GM18907 (cell line): Measurements from ENCODE around the gene C5orf63.
"Not testable (repeated sequence)": the region's sequence is repeated elsewhere in the genome, so short reads cannot be mapped to it uniquely, and the experiment has no call there.

ENCODE experiments used
- ATAC-seq: cut with Tn5 transposase; IDR thresholded peaks from one replicate; pipeline ENCODE4 v1.9.1; 2021; ENCODE audit warnings: mild to moderate bottlenecking, moderate library complexity; ENCODE audit not compliant: unreplicated experiment

C5orf63 gene

GRCh38 chr5:127076315-127077129 is 3.2 kb upstream of the C5orf63 start:
- no peak for ATAC-seq

- ATAC-seq, result no peak
Observed at GRCh38 chr5:127074466-127074865, 1.2 kb upstream of the C5orf63 start.

GRCh38 chr5:127070243-127070642 is 3.1 kb downstream of the C5orf63 start:
- no peak for ATAC-seq

GRCh38 chr5:127068493-127069214 is 4.6 kb downstream of the C5orf63 start:
- no peak for ATAC-seq

- no peak for ATAC-seq
Observed at GRCh38 chr5:127066721-127067120, 6.6 kb downstream of the C5orf63 start.

DNA sequence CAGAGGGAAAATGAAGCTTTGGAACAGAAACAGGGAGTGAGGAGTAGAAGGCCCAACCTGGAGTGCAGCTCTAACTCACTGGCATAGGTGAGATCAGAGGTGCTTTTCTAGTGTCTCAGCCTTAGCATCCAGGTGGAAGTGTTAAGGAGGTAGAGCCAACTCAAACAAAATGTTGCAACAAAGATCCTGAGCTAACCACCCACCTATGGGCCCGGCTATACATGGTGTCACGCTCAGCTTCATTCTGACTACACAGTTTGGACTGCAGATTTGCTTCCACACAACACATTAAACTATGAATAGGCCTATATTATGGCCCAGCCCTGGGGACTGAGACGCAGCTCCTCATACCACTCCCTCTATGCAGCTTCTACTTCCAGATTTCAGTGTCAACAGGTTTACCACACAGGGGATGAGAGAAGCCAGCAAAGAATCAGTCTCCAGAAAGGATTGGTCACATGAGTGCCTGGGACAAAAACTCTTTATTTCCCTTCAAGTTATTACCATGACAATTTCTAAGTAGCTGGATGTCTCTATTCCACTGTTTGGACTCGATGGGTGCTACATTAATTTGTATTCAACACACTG is 9.0 kb downstream of the C5orf63 start:
- no peak for ATAC-seq

DNA sequence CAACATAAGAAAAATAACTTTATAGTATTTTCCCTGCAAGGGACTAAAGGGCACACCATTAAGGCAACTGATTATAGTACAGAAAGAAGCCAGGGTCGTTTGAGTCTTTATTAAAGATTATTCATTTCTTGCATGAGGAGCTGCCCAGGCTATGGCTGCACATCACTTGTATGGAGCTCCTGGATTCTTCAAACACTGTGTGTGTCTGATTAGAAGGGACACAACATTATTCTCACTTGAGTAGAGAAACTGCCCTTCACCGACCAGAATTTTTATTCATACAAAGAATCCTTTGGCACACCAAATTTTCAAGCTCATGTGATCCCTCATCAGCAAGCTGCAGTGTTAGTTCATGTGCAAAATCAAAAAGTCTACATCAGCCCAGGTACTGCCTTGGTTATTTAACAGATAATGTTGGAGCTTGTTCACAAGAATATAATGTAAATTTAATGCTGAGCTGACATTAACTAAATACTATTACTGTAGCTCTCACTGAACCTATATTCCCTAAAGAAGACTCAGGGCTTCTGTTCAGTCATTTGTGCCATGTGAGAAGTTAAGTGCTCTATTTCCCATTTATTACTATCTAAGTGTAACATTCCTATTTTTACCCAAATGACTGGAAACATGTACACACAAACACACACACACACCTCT is 9.9 kb downstream of the C5orf63 start:
- no peak for ATAC-seq

GRCh38 chr5:127061956-127062355 is 11.3 kb downstream of the C5orf63 start:
- ATAC-seq, result no peak

GRCh38 chr5:127061537-127061936 is 11.8 kb downstream of the C5orf63 start:
- ATAC-seq, result no peak

DNA sequence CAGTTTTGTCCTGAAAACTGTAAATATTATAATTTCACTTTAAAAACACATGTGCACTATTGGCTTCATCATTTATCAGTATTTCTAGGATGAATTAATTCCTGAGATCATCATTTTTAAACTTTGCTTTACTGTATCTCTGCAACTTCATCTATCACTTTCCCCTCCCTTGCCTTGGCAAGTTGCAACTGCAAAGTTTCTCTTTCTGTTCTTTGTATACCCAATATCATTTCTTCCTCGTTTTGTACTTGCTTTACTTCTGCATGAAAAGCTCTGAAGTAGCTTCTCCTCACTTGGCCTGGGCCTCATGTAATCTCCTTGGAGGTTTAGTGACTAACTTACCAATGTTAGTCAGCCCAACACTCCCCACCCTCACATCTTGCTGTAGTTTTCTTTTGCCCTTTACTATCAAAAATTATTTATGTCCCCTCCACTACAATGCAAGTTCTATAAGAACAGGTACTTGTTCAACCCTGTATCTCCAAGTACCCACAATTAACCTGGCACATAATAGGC is 12.8 kb downstream of the C5orf63 start:
- no peak for ATAC-seq

GRCh38 chr5:127056896-127057295 is 16.4 kb downstream of the C5orf63 start:
- no peak for ATAC-seq

GRCh38 chr5:127055880-127056653 is 17.2 kb downstream of the C5orf63 start:
- no peak for ATAC-seq

GRCh38 chr5:127053551-127053950 is 19.8 kb downstream of the C5orf63 start:
- not testable (repeated sequence) for ATAC-seq

DNA sequence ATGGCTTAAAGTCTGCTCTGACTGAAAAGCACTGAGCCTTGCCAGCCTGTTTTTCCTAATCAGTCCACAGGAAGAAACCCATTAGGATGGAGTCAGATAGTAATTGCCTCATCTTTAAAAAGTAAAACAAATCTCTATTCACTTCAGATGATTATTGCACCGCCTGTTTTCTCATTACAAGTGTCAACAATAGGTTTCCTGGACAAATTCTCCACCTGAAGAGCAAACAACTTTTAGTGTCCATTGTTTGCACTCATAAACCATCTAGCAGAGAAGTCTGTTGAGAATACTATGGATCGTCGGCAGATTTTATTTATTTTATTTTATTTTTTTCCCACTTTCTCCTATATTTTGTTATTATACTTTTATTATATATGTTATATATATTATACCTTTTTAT is 20.3 kb downstream of the C5orf63 start:
- no peak for ATAC-seq

DNA sequence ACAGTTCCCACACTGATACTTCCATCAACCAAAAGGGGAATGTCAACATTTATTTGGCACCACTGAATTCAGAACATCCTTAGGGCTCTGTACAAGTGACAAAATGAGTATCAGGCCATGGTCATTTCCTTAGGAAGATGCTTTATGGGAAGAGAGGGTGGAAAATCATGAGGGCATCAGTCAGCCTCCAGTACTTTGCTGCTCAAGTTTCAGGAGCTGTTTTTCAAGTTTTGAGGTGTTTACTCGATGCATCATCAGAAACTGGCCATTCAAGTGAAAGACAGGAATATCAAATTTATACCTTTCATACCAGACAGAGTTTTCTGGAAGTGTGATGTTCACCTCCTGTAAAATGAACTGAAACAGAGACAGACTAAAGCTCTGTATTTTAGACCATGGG is 21.7 kb downstream of the C5orf63 start:
- ATAC-seq, result no peak

DNA sequence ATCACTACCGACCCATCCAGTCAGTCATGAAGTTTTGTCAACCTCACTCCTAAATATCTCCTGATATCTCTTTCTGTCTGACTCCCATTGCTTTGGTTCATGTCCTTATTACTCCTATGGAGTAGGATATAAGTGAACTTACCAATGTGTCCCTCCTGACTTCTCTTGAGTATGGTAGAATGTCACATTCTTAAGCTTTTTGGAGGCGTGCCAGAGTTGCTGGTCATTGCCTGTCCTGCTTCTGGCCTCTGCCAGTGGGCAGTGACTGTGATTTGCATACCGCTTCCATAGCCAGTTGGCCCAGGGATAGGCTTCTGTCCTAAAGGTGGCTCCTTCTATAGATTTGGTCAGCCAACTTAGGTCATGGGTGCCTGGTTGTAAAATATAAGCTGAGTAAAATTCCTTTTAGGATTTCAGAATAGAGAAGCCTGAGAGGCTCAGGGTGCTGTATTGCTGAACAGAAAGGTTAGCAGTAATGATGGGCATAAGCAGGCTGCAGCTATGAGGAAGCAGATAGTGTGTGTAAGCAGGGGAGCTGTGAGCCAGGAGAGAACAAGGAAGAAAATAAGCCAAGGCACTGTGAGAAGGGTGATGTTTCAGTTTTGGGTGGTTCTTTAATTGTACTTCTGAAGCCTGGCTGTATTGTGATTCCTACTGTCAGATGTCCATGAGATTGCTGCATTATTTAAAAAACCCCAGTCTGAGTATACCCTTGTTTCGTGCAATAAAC is 26.8 kb downstream of the C5orf63 start:
- no peak for ATAC-seq

DNA sequence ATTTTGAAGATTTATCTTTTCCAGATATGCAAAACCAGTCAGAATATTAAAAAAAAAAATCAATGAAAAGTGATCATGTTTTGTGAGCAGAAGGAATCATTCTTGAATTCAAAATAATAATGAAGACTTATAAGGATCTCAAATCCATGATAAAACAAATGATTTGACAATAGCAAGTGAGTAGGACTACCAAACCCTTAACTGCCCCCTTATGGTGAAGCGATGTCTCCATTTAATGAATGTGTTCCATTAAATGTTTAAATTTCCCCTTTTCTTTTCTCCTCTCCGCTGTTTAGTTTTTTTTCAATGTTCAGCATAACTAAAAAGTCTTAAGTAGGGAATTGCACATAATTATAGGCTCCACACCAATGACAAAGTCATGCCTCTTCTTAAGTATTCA is 30.7 kb downstream of the C5orf63 start:
- ATAC-seq, result no peak

GRCh38 chr5:127041571-127041970 is 31.7 kb downstream of the C5orf63 start:
- ATAC-seq, result no peak

DNA sequence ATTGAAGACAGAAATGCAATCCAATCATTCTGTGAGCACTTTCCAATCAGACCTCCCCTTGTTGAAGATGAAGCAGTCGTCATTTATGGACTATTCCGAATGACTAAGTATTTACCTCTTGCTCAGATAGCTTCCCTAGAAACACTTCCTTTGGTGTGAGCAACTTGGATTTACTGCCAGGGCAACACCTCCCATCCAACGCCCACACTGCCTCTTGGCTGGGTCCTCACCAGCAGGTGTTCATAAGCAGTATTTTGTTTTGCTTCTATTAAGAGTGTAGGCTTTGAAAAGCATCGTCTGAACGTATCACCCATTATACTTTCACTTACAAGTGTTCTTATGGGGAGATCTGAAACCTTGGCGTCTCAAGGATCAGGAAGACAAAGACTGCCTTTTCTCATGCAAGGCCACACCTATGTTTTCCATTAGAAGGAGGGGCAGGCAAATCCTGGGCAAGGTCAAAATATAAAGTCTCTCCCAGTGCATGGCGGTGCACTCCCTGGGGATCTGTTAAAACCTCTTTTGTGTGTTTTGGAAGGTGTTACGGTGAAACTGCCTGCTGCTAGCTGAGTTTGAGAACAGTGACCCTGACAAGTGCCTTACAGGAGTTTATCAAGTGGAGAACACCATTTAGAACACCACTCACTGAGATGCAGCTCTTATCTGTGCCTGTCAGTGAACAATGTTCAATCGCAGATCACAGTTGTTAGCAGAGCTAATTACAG is 32.3 kb downstream of the C5orf63 start:
- ATAC-seq, result no peak
